Liver (tissue), 9 donors: ENCODE measurements around the gene LCN2. TPM values are rescaled to one million over a fixed set of nuclear protein-coding genes. Genes with fewer than 3 reads are reported as not detected.

Experiments used
- DNase-seq: peaks from one replicate; pipeline ENCODE4 v3.0.0-alpha.2; 2017; ENCODE audit warnings: low spot score
- H3K27ac ChIP-seq, 2 donors: one replicate each; pipeline ENCODE4 v1.7.0; 2013; ENCODE audit warnings: inconsistent platforms in 2 of 2, low read length in 2 of 2, control low read depth in 1 of 2, low read depth in 1 of 2, mild to moderate bottlenecking in 1 of 2
- H3K27me3 ChIP-seq, 4 donors: one replicate each; pipeline versions ENCODE4 v1.6.1 to v1.7.0; 2013; ENCODE audit warnings: low read length in 3 of 4, inconsistent platforms in 1 of 4, mild to moderate bottlenecking in 1 of 4, moderate library complexity in 1 of 4; ENCODE audit not compliant: control insufficient read depth in 4 of 4, insufficient read depth in 4 of 4
- H3K36me3 ChIP-seq, 4 donors: one replicate each; pipeline versions ENCODE4 v1.6.1 to v1.7.0; 2013; ENCODE audit warnings: low read length in 3 of 4, mild to moderate bottlenecking in 3 of 4, low read depth in 1 of 4, moderate library complexity in 1 of 4; ENCODE audit not compliant: control insufficient read depth in 4 of 4, insufficient read depth in 3 of 4
- H3K4me1 ChIP-seq, 4 donors: one replicate each; pipeline versions ENCODE4 v1.6.1 to v1.7.0; 2013; ENCODE audit warnings: low read length in 3 of 4, mild to moderate bottlenecking in 3 of 4, moderate library complexity in 1 of 4; ENCODE audit not compliant: control insufficient read depth in 4 of 4, insufficient read depth in 4 of 4
- H3K4me3 ChIP-seq, 3 donors: one replicate each; pipeline versions ENCODE4 v1.6.1 to v1.7.0; 2013; ENCODE audit warnings: low read length in 3 of 3, control low read depth in 1 of 3, low read depth in 1 of 3, mild to moderate bottlenecking in 1 of 3
- H3K9ac ChIP-seq, 2 donors: one replicate each; pipeline ENCODE4 v1.7.0; 2013; ENCODE audit warnings: low read length in 2 of 2, mild to moderate bottlenecking in 2 of 2, moderate library complexity in 2 of 2, control low read depth in 1 of 2, low read depth in 1 of 2
- H3K9me3 ChIP-seq, 4 donors: one replicate each; pipeline versions ENCODE4 v1.6.1 to v1.7.0; 2013; ENCODE audit warnings: low read length in 3 of 4; ENCODE audit not compliant: control insufficient read depth in 4 of 4
- ATF3 ChIP-seq: IDR thresholded peaks from 2 replicates; pipeline ENCODE4 v1.6.1; 2016; ENCODE audit warnings: antibody characterized with exemption
- EGR1 ChIP-seq, 2 donors: IDR thresholded peaks; 2 replicates each; pipeline ENCODE4 v1.6.1; 2016 to 2018; ENCODE audit warnings: antibody characterized with exemption in 2 of 2, low read depth in 2 of 2
- FOXA1 ChIP-seq: IDR thresholded peaks from 2 replicates; pipeline ENCODE4 v1.6.1; 2016; ENCODE audit warnings: antibody characterized with exemption
- FOXA2 ChIP-seq: IDR thresholded peaks from 2 replicates; pipeline ENCODE4 v1.6.1; 2016; ENCODE audit warnings: antibody characterized with exemption
- GABPA ChIP-seq, 2 donors: IDR thresholded peaks in 1 of 2; conservative IDR thresholded peaks in 1 of 2; 2 replicates each; pipeline ENCODE4 v1.6.1; 2016; ENCODE audit warnings: antibody characterized with exemption in 2 of 2, mild to moderate bottlenecking in 1 of 2, moderate library complexity in 1 of 2
- HNF4A ChIP-seq, 2 donors: conservative IDR thresholded peaks; 2 replicates each; pipeline ENCODE4 v1.6.1; 2016; ENCODE audit warnings: antibody characterized with exemption in 2 of 2, mild to moderate bottlenecking in 2 of 2
- HNF4G ChIP-seq: IDR thresholded peaks from 2 replicates; pipeline ENCODE4 v1.6.1; 2016; ENCODE audit warnings: antibody characterized with exemption
- MAX ChIP-seq: IDR thresholded peaks from 2 replicates; pipeline ENCODE4 v1.6.1; 2016; ENCODE audit warnings: antibody characterized with exemption
- NR2F2 ChIP-seq: IDR thresholded peaks from 2 replicates; pipeline ENCODE4 v1.6.1; 2016; ENCODE audit warnings: antibody characterized with exemption
- RAD21 ChIP-seq, 2 donors: IDR thresholded peaks; 2 replicates each; pipeline ENCODE4 v1.6.1; 2016; ENCODE audit warnings: antibody characterized with exemption in 2 of 2, mild to moderate bottlenecking in 2 of 2
- REST ChIP-seq: IDR thresholded peaks from 2 replicates; pipeline ENCODE4 v1.6.1; 2016; ENCODE audit warnings: antibody characterized with exemption, mild to moderate bottlenecking
- SP1 ChIP-seq: IDR thresholded peaks from 2 replicates; pipeline ENCODE4 v1.6.1; 2018; ENCODE audit warnings: antibody characterized with exemption, mild to moderate bottlenecking
- TAF1 ChIP-seq: conservative IDR thresholded peaks from 2 replicates; pipeline ENCODE4 v1.6.1; 2016; ENCODE audit warnings: antibody characterized with exemption, mild to moderate bottlenecking
- YY1 ChIP-seq: IDR thresholded peaks from 2 replicates; pipeline ENCODE4 v1.6.1; 2016; ENCODE audit warnings: antibody characterized with exemption, mild to moderate bottlenecking
- ZBTB33 ChIP-seq: IDR thresholded peaks from 2 replicates; pipeline ENCODE4 v1.6.1; 2016; ENCODE audit warnings: antibody characterized with exemption
- WGBS: extraction: QIAGEN DNeasy Blood & Tissue Kit; methylation state at CpG from one replicate; pipeline ENCODE4 v1.1.7; 2013; 5-methylcytosine and 5-hydroxymethylcytosine counted together
- polyA plus RNA-seq, 2 donors: library from polyadenylated mRNA; stranded (reverse) in 1 of 2; unstranded in 1 of 2; fragments of 200-250 nt in 1 of 2; fragments of >200 nt in 1 of 2; fragmentation: Nextera tagmentation in 1 of 2; extraction: Ambion mirVana in 1 of 2; gene quantifications; one replicate each; pipeline versions ENCODE4 v1.2.1 to v1.2.3, GENCODE V29; 2013 to 2015
- total RNA-seq, 2 donors: library from RNA; depleted of rRNA; stranded (reverse); fragments of >200 nt; gene quantifications; one replicate each; pipeline ENCODE4 v1.2.3, GENCODE V29; 2014
- donor health status: healthy.
- donor health status: healthy.
- donor health status: healthy.
- donor health status: healthy.
- donor health status: healthy.

LCN2 gene
- total and polyA plus RNA-seq, 4 donors: 7.0 to 64.5 (median 10.4) TPM

GRCh38 chr9:128169492-128169891 lies 20.2 kb downstream of the LCN2 start (continued):
- no peak for TF ChIP-seq ZBTB33
- TF ChIP-seq YY1: no peak
- no peak for TF ChIP-seq MAX
- no peak for TF ChIP-seq HNF4G
- TF ChIP-seq HNF4A (conservative IDR thresholded peaks at IDR 0.05): no peak
- TF ChIP-seq FOXA2: no peak

- no peaks in the 10 kb centered on the region for H3K9me3 ChIP-seq
- no peak overlapping the region for H3K27ac ChIP-seq
- no peak overlapping the region for H3K4me3 ChIP-seq
- 93% methylated on average over 8 of the region's 8 CpGs for WGBS
- H3K36me3 ChIP-seq: peaks cover 15 to 45% (median 32%) of the 10 kb centered on the region in 4 donors
- DNase-seq: no peak
- no peaks in the 10 kb centered on the region for H3K27me3 ChIP-seq
- H3K4me1 ChIP-seq: no peaks in the 10 kb centered on the region
- H3K9ac ChIP-seq: no peak overlapping the region
- TF ChIP-seq FOXA2: no peak
- TF ChIP-seq TAF1: no peak
- TF ChIP-seq MAX: no peak
- no peak for TF ChIP-seq ATF3
- TF ChIP-seq RAD21 (IDR thresholded peaks at IDR 0.05): no peak
- no peak for TF ChIP-seq EGR1 (IDR thresholded peaks at IDR 0.05; ENCODE audit: low read depth in 2 of 2)
- TF ChIP-seq NR2F2: no peak
- TF ChIP-seq SP1: no peak
- no peak for TF ChIP-seq HNF4G
- TF ChIP-seq REST: no peak
These were observed 20.7 kb downstream of the LCN2 start for GRCh38 chr9:128169925-128170324.

- H3K36me3 ChIP-seq: peaks cover 21 to 58% (median 39%) of the 10 kb centered on the region in 4 donors
- H3K9me3 ChIP-seq: no peaks in the 10 kb centered on the region
- H3K27me3 ChIP-seq: no peaks in the 10 kb centered on the region
- no peak for DNase-seq
- no peak overlapping the region for H3K9ac ChIP-seq
- no peaks in the 10 kb centered on the region for H3K4me1 ChIP-seq
- H3K27ac ChIP-seq: no peak overlapping the region
- no peak overlapping the region for H3K4me3 ChIP-seq
- 73% methylated on average over 4 of the region's 4 CpGs for WGBS
- no peak for TF ChIP-seq GABPA (IDR thresholded peaks at IDR 0.05 in 1 of 2, conservative IDR thresholded peaks at IDR 0.05 in 1 of 2)
- TF ChIP-seq RAD21 (IDR thresholded peaks at IDR 0.05): no peak
- TF ChIP-seq MAX: no peak
- no peak for TF ChIP-seq REST
- TF ChIP-seq EGR1 (IDR thresholded peaks at IDR 0.05; ENCODE audit: low read depth in 2 of 2): no peak
- no peak for TF ChIP-seq HNF4G
- TF ChIP-seq YY1: no peak
- TF ChIP-seq FOXA2: no peak
- no peak for TF ChIP-seq ZBTB33
- no peak for TF ChIP-seq FOXA1
- TF ChIP-seq NR2F2: no peak
- TF ChIP-seq TAF1: no peak
These were observed 24.8 kb downstream of the LCN2 start for GRCh38 chr9:128174062-128174461.
